ENCODE results near the gene ZNF883.
"Not testable (repeated sequence)": the region's sequence is repeated elsewhere in the genome, so short reads cannot be mapped to it uniquely, and the experiment has no call there.

ZNF883 gene

DNA sequence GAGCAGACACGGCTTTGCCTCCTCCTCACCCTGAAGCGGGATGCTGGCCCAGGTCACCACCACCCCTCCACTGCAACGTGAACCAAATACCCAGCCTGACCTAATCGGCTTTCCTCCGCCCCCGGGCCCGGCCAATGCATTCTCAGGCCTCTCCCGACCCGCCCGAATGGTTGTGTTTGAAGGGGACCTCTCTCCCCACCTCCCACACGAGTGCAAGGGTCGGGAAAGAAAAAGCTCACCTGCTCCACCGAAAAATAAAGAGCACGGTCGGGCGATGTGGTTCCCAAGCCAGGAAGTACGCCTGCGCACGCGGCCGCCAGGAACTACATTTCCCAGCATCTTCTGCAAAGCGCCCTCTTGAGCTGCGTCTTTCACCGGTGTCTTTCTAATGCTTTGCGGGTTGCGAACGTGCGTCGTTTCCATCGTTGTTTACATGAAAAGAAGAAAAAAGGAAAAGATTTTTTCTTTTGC, at the start of gene ZNF883:
Gene ZNF883 (minus strand): TSS at position 282 of the 471 bp plus-strand sequence.
- no peak for TF ChIP-seq CTCF (IDR thresholded peaks at IDR 0.05; ENCODE audit: borderline replicate concordance, insufficient read depth, low read depth, low read length)
- H3K4me3 ChIP-seq (ENCODE audit: low read depth, low read length): no peak within 1 kb of the TSS

DNA sequence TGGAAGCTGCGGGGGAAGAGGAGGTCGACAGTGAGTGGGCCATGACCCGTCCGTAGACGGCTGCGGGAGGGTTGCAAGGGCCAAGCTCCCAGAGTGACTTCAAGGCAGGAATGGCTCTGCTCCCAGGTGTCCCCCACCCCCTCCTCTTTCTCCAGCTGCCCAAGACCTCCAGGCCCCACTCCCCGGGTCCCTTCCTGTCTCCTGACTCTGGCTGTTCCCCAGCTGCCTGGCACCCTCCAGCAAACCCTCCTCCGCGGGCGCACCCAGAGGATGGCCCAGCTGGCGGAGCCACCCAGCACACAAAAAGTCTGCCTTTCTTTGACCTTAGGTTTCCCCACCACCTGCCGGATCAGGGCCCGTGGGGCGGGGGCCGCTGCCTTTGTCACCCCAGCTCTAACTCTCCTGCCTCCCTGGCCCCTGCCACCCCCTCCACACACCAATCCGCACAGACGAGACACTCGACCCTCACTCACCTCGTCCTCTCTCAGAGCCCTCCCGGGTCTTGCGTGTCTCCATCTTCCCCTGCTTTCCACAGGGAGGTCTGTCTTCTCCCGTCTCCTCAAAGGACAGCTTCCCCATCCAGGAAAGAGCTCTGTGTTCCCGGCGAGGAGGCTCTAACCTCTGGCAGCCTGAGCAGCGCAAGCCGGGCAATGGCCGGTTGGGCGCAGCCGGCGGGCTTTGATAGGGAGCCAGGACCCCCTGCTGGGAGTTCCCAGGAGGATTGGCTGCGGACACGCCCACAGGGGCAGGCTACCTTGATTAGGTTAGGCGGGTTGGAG, 49.3 kb upstream of the ZNF883 start:
- not testable (repeated sequence) for H3K4me3 ChIP-seq (ENCODE audit: low read depth, low read length)

- not testable (repeated sequence) for H3K4me3 ChIP-seq (ENCODE audit: low read depth, low read length)
Observed at GRCh38 chr9:113059581-113060284, 47.7 kb upstream of the ZNF883 start.

DNA sequence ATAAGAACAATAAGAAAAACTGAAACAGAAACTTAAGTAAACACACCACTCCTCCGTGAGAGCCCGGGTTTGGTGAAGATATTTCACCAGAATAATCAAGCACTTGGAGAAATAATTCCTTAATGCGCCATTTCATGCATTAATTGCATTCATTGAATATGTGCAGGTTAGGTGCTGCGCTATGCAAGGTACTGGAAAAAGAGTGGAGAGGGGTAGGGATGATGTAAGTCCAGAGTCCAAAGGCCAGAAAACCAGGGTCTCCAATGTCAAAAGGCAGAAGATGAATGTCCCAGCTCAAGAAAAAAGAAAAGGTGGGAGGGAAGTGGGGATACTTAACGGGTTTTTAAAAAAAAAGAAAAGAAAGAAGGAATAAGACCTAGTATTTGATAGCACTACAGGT, 45.2 kb upstream of the ZNF883 start:
- no peak overlapping the region for H3K4me3 ChIP-seq (ENCODE audit: low read depth, low read length)
- no peak for TF ChIP-seq CTCF (IDR thresholded peaks at IDR 0.05; ENCODE audit: borderline replicate concordance, insufficient read depth, low read depth, low read length)

DNA sequence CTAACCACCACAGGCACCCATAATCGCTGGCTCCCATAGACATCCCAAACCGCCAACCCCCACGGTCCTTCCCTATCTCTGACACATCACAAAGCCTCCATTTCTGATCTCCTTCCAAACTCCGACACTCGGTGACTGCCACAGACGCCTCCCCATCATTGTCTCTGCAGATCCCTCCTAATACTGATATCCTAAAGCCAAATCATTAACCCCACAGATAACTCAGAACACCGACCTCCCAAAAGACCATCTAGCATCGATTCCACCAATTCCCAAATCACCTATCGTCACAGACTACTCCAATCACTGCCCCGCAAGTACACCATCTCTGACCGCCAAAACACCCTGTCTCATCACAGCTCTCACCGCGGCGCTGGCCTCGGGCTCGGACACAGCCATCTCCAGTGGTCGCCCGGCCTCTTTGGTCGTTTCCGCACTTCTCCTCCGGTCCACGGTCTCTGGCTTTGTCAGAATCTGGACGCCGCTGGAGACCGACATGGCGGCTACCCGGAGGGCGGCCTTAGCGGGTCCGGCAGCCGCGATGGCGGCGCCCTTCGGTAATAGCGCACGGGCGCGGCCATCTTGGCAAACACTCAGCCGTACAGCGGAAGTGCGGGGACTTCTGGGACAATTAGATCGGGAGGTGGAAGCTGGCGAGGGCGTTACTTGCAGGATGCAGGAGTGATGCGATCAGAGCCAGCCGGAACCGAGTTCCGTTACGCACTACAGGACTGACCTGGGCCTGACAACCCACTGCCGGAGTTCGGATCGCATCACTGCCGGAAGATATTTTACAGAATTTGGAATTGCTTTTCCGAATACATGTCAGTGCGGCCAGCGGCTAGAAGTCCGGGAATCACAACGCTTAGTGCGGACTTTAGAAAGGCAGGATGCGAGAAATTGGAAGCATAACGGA, 44.5 kb upstream of the ZNF883 start, which contains the start of gene ZFP37:
Gene ZFP37 (minus strand): TSS at position 534 of the 916 bp plus-strand sequence. CDS start 36 bp downstream, at position 498.
- no peak for TF ChIP-seq CTCF (IDR thresholded peaks at IDR 0.05; ENCODE audit: borderline replicate concordance, insufficient read depth, low read depth, low read length)
- H3K4me3 ChIP-seq (ENCODE audit: low read depth, low read length): no peak within 1 kb of the TSS

GRCh38 chr9:113042884-113043657, 31.1 kb upstream of the ZNF883 start:
- TF ChIP-seq CTCF (IDR thresholded peaks at IDR 0.05; ENCODE audit: borderline replicate concordance, insufficient read depth, low read depth, low read length): no peak
- H3K4me3 ChIP-seq (ENCODE audit: low read depth, low read length): no peak overlapping the region

DNA sequence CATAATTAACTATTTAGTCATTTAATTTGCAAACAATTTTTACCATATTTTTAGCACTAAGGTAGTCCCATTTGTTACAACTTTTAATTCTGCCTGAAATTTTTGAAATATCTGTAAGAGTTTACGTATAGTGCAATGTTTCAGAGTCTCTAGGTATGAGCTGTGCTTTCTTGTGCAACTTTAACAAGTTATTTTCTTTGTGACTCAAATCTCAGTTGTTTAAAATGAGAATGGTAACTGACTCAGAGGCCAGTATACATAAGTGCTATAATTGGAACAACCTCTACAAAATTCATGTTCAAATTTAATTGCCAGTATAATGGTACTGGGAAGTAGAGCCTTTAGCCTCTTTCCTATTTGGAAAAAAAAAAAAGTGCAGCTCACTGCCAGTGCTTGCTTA, 14.2 kb upstream of the ZNF883 start:
- no peak overlapping the region for H3K4me3 ChIP-seq (ENCODE audit: low read depth, low read length)
- no peak for TF ChIP-seq CTCF (IDR thresholded peaks at IDR 0.05; ENCODE audit: borderline replicate concordance, insufficient read depth, low read depth, low read length)

Measured in GM12875 (cell line).